OCI-M2 (cell line): ENCODE data around the gene SLC38A8.

Experiments
- DNase-seq: peaks from one replicate; lab custom pipeline; 2025; ENCODE audit not compliant: unreplicated experiment; lab: John Stamatoyannopoulos, UW

Gene SLC38A8

GRCh38 chr16:84068783-84069462 is 26.3 kb upstream of the SLC38A8 start:
- DNase-seq = no peak

GRCh38 chr16:84068041-84068440 is 25.4 kb upstream of the SLC38A8 start:
- DNase-seq = no peak

GRCh38 chr16:84067640-84068039 is 25.0 kb upstream of the SLC38A8 start:
- no peak for DNase-seq

GRCh38 chr16:84065536-84066132 is 23.0 kb upstream of the SLC38A8 start:
- DNase-seq = no peak

- no peak for DNase-seq
Observed at GRCh38 chr16:84063980-84064379, 21.4 kb upstream of the SLC38A8 start.

- peak; percentile 13 for DNase-seq
Observed at GRCh38 chr16:84062734-84063640, 20.4 kb upstream of the SLC38A8 start.

GRCh38 chr16:84061236-84061819 is 18.7 kb upstream of the SLC38A8 start:
- DNase-seq = no peak

- DNase-seq = no peak
Observed at GRCh38 chr16:84059946-84060901, 17.6 kb upstream of the SLC38A8 start.

- DNase-seq = no peak
Observed at GRCh38 chr16:84059111-84059510, 16.5 kb upstream of the SLC38A8 start.

GRCh38 chr16:84058664-84059063 is 16.1 kb upstream of the SLC38A8 start:
- no peak for DNase-seq

- DNase-seq = no peak
Observed at GRCh38 chr16:84058211-84058610, 15.6 kb upstream of the SLC38A8 start.

- no peak for DNase-seq
Observed at GRCh38 chr16:84056933-84057332, 14.3 kb upstream of the SLC38A8 start.

- no peak for DNase-seq
Observed at GRCh38 chr16:84055801-84056634, 13.4 kb upstream of the SLC38A8 start.

GRCh38 chr16:84055366-84055765 is 12.8 kb upstream of the SLC38A8 start:
- DNase-seq = no peak

- DNase-seq = no peak
Observed at GRCh38 chr16:84054916-84055315, 12.3 kb upstream of the SLC38A8 start.

GRCh38 chr16:84054271-84054670 is 11.7 kb upstream of the SLC38A8 start:
- DNase-seq = no peak

GRCh38 chr16:84053237-84053636 is 10.6 kb upstream of the SLC38A8 start:
- no peak for DNase-seq

GRCh38 chr16:84052071-84052622 is 9.6 kb upstream of the SLC38A8 start:
- DNase-seq = no peak

- DNase-seq = no peak
Observed at GRCh38 chr16:84050316-84050715, 7.7 kb upstream of the SLC38A8 start.
